OCI-LY3 (cell line): ENCODE results near the gene UNC119B.

ENCODE experiments used
- H2AFZ ChIP-seq: fragments of 200-600, 300-600 bp; shearing (Covaris generic); 2 replicates; pipeline ENCODE4 v1.6.0; 2014; ENCODE audit warnings: antibody characterized with exemption, low read depth, low read length
- H3K27ac ChIP-seq: fragments of 200-600, 300-600 bp; sonication (generic); 2 replicates; pipeline ENCODE4 v1.5.1; 2014; ENCODE audit warnings: mild to moderate bottlenecking, low read length, moderate library complexity, mixed read lengths
- H3K27me3 ChIP-seq: fragments of 200-600, 300-600 bp; sonication (generic); 2 replicates; pipeline ENCODE4 v1.6.1; 2014; ENCODE audit warnings: low read depth, low read length, mixed read lengths
- H3K36me3 ChIP-seq: fragments of 200-600, 300-600 bp; sonication (generic); replicated peaks from 2 replicates; pipeline ENCODE3; 2014; ENCODE audit warnings: low read depth, low read length, mixed read lengths
- H3K4me1 ChIP-seq: fragments of 300-600, 200-600 bp; sonication (generic); 2 replicates; pipeline ENCODE4 v1.6.1; 2014; ENCODE audit warnings: low read length, mixed read lengths
- H3K4me2 ChIP-seq: fragments of 200-600, 300-600 bp; sonication (generic); 2 replicates; pipeline ENCODE4 v1.6.1; 2014; ENCODE audit warnings: low read length, mixed read lengths
- H3K4me3 ChIP-seq: fragments of 300-600, 200-600 bp; sonication (generic); 2 replicates; pipeline ENCODE4 v1.5.1; 2014; ENCODE audit warnings: antibody characterized with exemption, mild to moderate bottlenecking, low read length, moderate library complexity
- H3K79me2 ChIP-seq: fragments of 300-600, 200-600 bp; shearing (Covaris generic); 2 replicates; pipeline ENCODE4 v1.6.1; 2014; ENCODE audit warnings: mild to moderate bottlenecking, low read length, mixed read lengths
- H3K9ac ChIP-seq: fragments of 300-600, 200-600 bp; shearing (Covaris generic); 2 replicates; pipeline ENCODE4 v1.6.0; 2014; ENCODE audit warnings: mild to moderate bottlenecking, low read length, moderate library complexity
- H3K9me3 ChIP-seq: fragments of 200-600, 300-600 bp; shearing (Covaris generic); 2 replicates; pipeline ENCODE4 v1.6.1; 2014; ENCODE audit warnings: low read length, mixed read lengths; ENCODE audit not compliant: insufficient read depth
- H4K20me1 ChIP-seq: fragments of 200-600, 300-600 bp; sonication (generic); 2 replicates; pipeline ENCODE4 v1.6.1; 2016; ENCODE audit warnings: low read length, mixed read lengths; ENCODE audit not compliant: insufficient read depth
- CTCF ChIP-seq: fragments of 200-600, 300-600 bp; sonication (generic); IDR thresholded peaks from 2 replicates; pipeline ENCODE4 v1.5.1; 2014; ENCODE audit warnings: antibody characterized with exemption, low read length, low read depth
- EZH2phosphoT487 ChIP-seq: fragments of 200-600 bp; shearing (Covaris generic); IDR thresholded peaks from 2 replicates; pipeline ENCODE4 v1.6.1; 2018; ENCODE audit warnings: antibody characterized with exemption, mixed run types, low read depth

UNC119B gene

GRCh38 chr12:120754792-120755191, 44.5 kb downstream of the UNC119B start:
- Histone ChIP-seq H3K9ac (no peak overlapping the region), H3K4me1 (peaks cover 8% of the 10 kb centered on the region), H3K36me3 (peaks cover 10% of the 10 kb centered on the region), H3K27ac (no peak overlapping the region), H2AFZ (no peak overlapping the region), H3K9me3 (peaks cover 7% of the 10 kb centered on the region; the same call in 1 of the 2 replicates), H3K27me3 (no peaks in the 10 kb centered on the region), H3K4me3 (no peak overlapping the region), H4K20me1 (no peaks in the 10 kb centered on the region), H3K79me2 (no peaks in the 10 kb centered on the region), H3K4me2 (no peak overlapping the region)
- TF ChIP-seq CTCF (no peak), EZH2phosphoT487 (no peak)

- no peaks in the 10 kb centered on the region for H3K27me3 ChIP-seq
- H3K36me3 ChIP-seq: peaks cover 13% of the 10 kb centered on the region
- no peak overlapping the region for H3K27ac ChIP-seq
- no peak overlapping the region for H2AFZ ChIP-seq
- no peak overlapping the region for H3K4me3 ChIP-seq
- no peaks in the 10 kb centered on the region for H3K79me2 ChIP-seq
- H3K9me3 ChIP-seq: peaks cover 7% of the 10 kb centered on the region; the same call in 1 of the 2 replicates
- TF ChIP-seq CTCF (no peak), EZH2phosphoT487 (no peak)
- no peak overlapping the region for H3K4me2 ChIP-seq
- H3K4me1 ChIP-seq: peaks cover 8% of the 10 kb centered on the region
- no peaks in the 10 kb centered on the region for H4K20me1 ChIP-seq
- no peak overlapping the region for H3K9ac ChIP-seq
Observed at GRCh38 chr12:120755269-120755668, 45.0 kb downstream of the UNC119B start.

- Histone ChIP-seq H3K9ac (no peak overlapping the region), H3K27ac (no peak overlapping the region), H3K27me3 (no peaks in the 10 kb centered on the region), H3K9me3 (peaks cover 7% of the 10 kb centered on the region; the same call in 1 of the 2 replicates), H3K4me1 (peaks cover 8% of the 10 kb centered on the region), H2AFZ (no peak overlapping the region), H3K79me2 (no peaks in the 10 kb centered on the region), H3K4me3 (no peak overlapping the region), H3K36me3 (peaks cover 20% of the 10 kb centered on the region), H3K4me2 (no peak overlapping the region), H4K20me1 (no peaks in the 10 kb centered on the region)
- TF ChIP-seq CTCF (no peak), EZH2phosphoT487 (no peak)
Observed at GRCh38 chr12:120757226-120757742, 47.0 kb downstream of the UNC119B start.

GRCh38 chr12:120757949-120758348, 47.7 kb downstream of the UNC119B start:
- Histone ChIP-seq H3K9me3 (peaks cover 7% of the 10 kb centered on the region; the same call in 1 of the 2 replicates), H2AFZ (no peak overlapping the region), H3K27ac (no peak overlapping the region), H3K9ac (no peak overlapping the region), H4K20me1 (no peaks in the 10 kb centered on the region), H3K4me3 (no peak overlapping the region), H3K4me1 (peaks cover 8% of the 10 kb centered on the region), H3K36me3 (peaks cover 21% of the 10 kb centered on the region), H3K27me3 (no peaks in the 10 kb centered on the region), H3K79me2 (no peaks in the 10 kb centered on the region), H3K4me2 (no peak overlapping the region)
- TF ChIP-seq EZH2phosphoT487 (no peak), CTCF (no peak)
